Activated CD8-positive, alpha-beta T cell treated with anti-CD3 and anti-CD28 coated beads for 36 hours (primary cell): ENCODE results near the gene CYB5R3. TPM values are rescaled to one million over a fixed set of nuclear protein-coding genes. Genes with fewer than 3 reads are reported as not detected.

ENCODE experiments used
- ATAC-seq: fragments of 200-7000 bp; cut with Tn5 transposase; one replicate; pipeline ENCODE4 v1.10.0; 2021; ENCODE audit warnings: mild to moderate bottlenecking, moderate library complexity
- CTCF ChIA-PET: fragments of 350-600 bp; sonication (Branson Sonifier 250); formaldehyde crosslinking; loops from one replicate; lab custom pipeline; 2021; ENCODE audit warnings: antibody characterized with exemption; lab: Charles Lee
- POLR2A ChIA-PET: fragments of 350-600 bp; sonication (Branson Sonifier 250); formaldehyde crosslinking; loops from one replicate; lab custom pipeline; 2021; ENCODE audit warnings: antibody characterized with exemption; lab: Charles Lee
- DNase-seq: peaks from one replicate; pipeline ENCODE4 v3.0.0-alpha.2; 2020
- H3K27ac Mint-ChIP-seq: one replicate; pipeline ENCODE4 v1.8.0; 2021; ENCODE audit warnings: mild to moderate bottlenecking, mixed read lengths
- H3K27me3 Mint-ChIP-seq: one replicate; pipeline ENCODE4 v1.8.0; 2021; ENCODE audit warnings: mixed read lengths
- H3K36me3 Mint-ChIP-seq: one replicate; pipeline ENCODE4 v1.8.0; 2021; ENCODE audit warnings: low read depth, mixed read lengths
- H3K4me1 Mint-ChIP-seq: one replicate; pipeline ENCODE4 v1.8.0; 2021; ENCODE audit warnings: low read depth, mixed read lengths
- H3K4me3 Mint-ChIP-seq: one replicate; pipeline ENCODE4 v1.8.0; 2021; ENCODE audit warnings: mild to moderate bottlenecking, moderate library complexity, mixed read lengths
- H3K9me3 Mint-ChIP-seq: one replicate; pipeline ENCODE4 v1.8.0; 2021; ENCODE audit warnings: mixed read lengths
- intact Hi-C: fragments of 100-400 bp; cut with micrococcal nuclease; formaldehyde crosslinking; loops from one replicate; pipeline ENCODE4 v1.10.0; 2022
- total RNA-seq, 2 experiments: library from RNA; stranded (reverse); gene quantifications; one replicate each; pipeline ENCODE4 v1.2.3, GENCODE V29; 2021
- TF ChIP-seq, protein P1 (sequence below): fragments of 200-600 bp; IDR thresholded peaks from one replicate; pipeline ENCODE4 v1.8.0; 2022; ENCODE audit warnings: antibody characterized with exemption, mild to moderate bottlenecking

Gene CYB5R3
- total RNA-seq, 2 experiments from 2014 or later, result 64.2 to 64.3 TPM

GRCh38 chr22:42614312-42615091 lies 34.7 kb downstream of the CYB5R3 start, which contains the start of gene POLDIP3:
TSS of gene POLDIP3 (minus strand) at chr22:42614883. CDS start at chr22:42614857, 26 bp downstream.
- Mint-ChIP-seq H3K4me1 (peaks cover 49% of the 10 kb centered on the region), H3K9me3 (no peaks in the 10 kb centered on the region), H3K4me3 (peak within 1 kb of the TSS; percentile 91), H3K27me3 (no peaks in the 10 kb centered on the region), H3K36me3 (peaks cover 28% of the 10 kb centered on the region), H3K27ac (peak within 1 kb of the TSS; percentile 100)
- TF ChIP-seq, protein P1, sequence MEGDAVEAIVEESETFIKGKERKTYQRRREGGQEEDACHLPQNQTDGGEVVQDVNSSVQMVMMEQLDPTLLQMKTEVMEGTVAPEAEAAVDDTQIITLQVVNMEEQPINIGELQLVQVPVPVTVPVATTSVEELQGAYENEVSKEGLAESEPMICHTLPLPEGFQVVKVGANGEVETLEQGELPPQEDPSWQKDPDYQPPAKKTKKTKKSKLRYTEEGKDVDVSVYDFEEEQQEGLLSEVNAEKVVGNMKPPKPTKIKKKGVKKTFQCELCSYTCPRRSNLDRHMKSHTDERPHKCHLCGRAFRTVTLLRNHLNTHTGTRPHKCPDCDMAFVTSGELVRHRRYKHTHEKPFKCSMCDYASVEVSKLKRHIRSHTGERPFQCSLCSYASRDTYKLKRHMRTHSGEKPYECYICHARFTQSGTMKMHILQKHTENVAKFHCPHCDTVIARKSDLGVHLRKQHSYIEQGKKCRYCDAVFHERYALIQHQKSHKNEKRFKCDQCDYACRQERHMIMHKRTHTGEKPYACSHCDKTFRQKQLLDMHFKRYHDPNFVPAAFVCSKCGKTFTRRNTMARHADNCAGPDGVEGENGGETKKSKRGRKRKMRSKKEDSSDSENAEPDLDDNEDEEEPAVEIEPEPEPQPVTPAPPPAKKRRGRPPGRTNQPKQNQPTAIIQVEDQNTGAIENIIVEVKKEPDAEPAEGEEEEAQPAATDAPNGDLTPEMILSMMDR, result no peak
- intact Hi-C loops, result no loop called here
- CTCF ChIA-PET, result interaction anchor here (1.0 kb wide), 2 partner anchors 12 to 32 kb away, joined by 3 to 5 read pairs; no protein-coding TSS in a partner anchor
- DNase-seq (peak; percentile 99), ATAC-seq (peak; percentile 75)
- POLR2A ChIA-PET, result interaction anchor here (0.6 to 9.0 kb wide), 39 partner anchors 9 to 1165 kb away, joined by 3 to 102 read pairs (median 4); partner anchors contain the start of genes ACO2, CYB5R3 and PHF5A

DNA sequence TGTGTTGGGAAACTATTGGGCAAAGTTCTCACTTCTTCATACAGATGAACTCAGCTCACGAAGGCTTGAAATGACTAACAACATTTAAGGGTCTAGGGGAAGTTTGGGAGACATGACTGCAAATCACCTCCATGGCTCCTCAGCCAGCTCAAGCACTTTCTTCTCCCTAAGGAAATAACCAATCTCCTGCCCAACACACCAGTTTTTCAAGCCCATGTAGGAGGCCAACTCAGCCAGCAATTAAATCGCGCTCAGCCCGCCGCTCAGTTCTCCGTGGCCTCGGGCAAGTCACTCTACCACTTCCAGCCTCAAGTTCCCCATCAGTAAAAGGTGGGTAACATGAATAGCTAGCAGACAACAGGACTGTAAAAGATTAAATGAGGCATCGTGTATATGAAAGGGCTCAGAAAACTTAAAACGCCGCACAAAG lies 35.3 kb downstream of the CYB5R3 start:
- CTCF ChIA-PET, result interaction anchor here (1.0 kb wide), 1 partner anchor 32 kb away, joined by 3 read pairs; no protein-coding TSS in a partner anchor
- Mint-ChIP-seq H3K4me1 (peaks cover 55% of the 10 kb centered on the region), H3K36me3 (peaks cover 30% of the 10 kb centered on the region), H3K27ac (peak overlapping the region; percentile 94), H3K4me3 (peak overlapping the region; percentile 91), H3K27me3 (no peaks in the 10 kb centered on the region), H3K9me3 (no peaks in the 10 kb centered on the region)
- POLR2A ChIA-PET, result interaction anchor here (0.6 to 9.0 kb wide), 23 partner anchors 8 to 574 kb away, joined by 3 to 102 read pairs (median 4); partner anchors contain the start of gene CYB5R3
- DNase-seq (no peak), ATAC-seq (no peak)
- TF ChIP-seq, protein P1, result no peak
- intact Hi-C loops, result no loop called here

DNA sequence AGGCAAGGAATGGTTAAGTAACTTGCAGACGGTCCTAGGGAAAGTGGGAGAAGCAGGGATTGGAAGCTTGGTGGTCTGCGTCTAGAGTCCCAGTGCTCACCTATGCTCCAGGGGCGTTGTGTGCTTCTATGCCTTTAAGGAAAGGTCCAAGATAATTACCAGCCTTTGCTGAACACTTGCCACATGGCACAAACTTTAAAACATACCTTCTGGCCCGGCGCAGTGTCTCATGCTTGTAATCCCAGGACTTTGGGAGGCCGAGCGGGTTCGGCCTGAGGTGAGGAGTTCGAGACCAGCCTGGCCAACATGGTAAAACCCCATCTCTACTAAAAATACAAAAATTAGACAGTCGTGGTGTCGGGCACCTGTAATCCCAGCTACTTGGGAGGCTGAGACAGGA lies 36.9 kb downstream of the CYB5R3 start:
- Mint-ChIP-seq H3K4me3 (peak overlapping the region; percentile 91), H3K36me3 (peaks cover 39% of the 10 kb centered on the region), H3K27me3 (no peaks in the 10 kb centered on the region), H3K27ac (peak overlapping the region; percentile 94), H3K9me3 (no peaks in the 10 kb centered on the region), H3K4me1 (peaks cover 59% of the 10 kb centered on the region)
- TF ChIP-seq, protein P1, result no peak
- no peak for ATAC-seq
- DNase-seq, result no peak
- POLR2A ChIA-PET, result interaction anchor here (0.7 to 9.0 kb wide), 3 partner anchors 14 to 843 kb away, joined by 3 to 102 read pairs (median 69); no protein-coding TSS in a partner anchor
- CTCF ChIA-PET, result interaction anchor here (0.9 to 1.8 kb wide), 4 partner anchors 9 to 175 kb away, joined by 3 to 4 read pairs (median 4); no protein-coding TSS in a partner anchor
- intact Hi-C loops, result no loop called here

DNA sequence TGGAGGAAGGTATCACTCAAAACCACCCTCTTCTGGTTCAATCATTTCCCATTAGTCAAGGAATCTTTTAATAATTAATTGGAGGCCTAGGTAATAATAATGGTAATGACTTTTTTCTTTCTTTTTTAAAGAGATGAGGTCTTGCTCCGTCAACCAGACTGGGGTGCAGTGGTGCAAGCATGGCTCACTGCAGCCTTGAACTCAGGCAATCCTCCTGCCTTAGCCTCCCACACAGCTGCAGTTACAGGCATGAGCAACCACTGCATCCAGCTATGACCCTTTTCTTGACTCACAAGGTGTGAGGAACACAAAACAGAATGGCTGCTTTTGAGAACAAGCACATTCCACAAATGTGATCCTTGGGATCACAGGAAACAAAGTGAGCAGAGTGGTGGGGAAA lies 38.1 kb downstream of the CYB5R3 start:
- DNase-seq (peak; percentile 28), ATAC-seq (no peak)
- no peaks in the 10 kb centered on the region for H3K27me3 Mint-ChIP-seq
- peaks cover 61% of the 10 kb centered on the region for H3K4me1 Mint-ChIP-seq
- CTCF ChIA-PET, result interaction anchor here (1.6 to 3.4 kb wide), 3 partner anchors 11 to 50 kb away, joined by 3 to 13 read pairs (median 4); no protein-coding TSS in a partner anchor
- intact Hi-C loops, result no loop called here
- POLR2A ChIA-PET, result interaction anchor here (6.0 to 9.0 kb wide), 2 partner anchors 13 to 28 kb away, joined by 69 to 102 read pairs; no protein-coding TSS in a partner anchor
- H3K9me3 Mint-ChIP-seq, result no peaks in the 10 kb centered on the region
- TF ChIP-seq, protein P1, result no peak
- H3K4me3 Mint-ChIP-seq, result no peak overlapping the region
- peak overlapping the region; percentile 55 for H3K27ac Mint-ChIP-seq
- H3K36me3 Mint-ChIP-seq, result peaks cover 42% of the 10 kb centered on the region
